GM21529 (cell line): Measurements from ENCODE around the gene CABCOCO1.
"Not testable (repeated sequence)": the region's sequence is repeated elsewhere in the genome, so short reads cannot be mapped to it uniquely, and the experiment has no call there.

Source experiments
- ATAC-seq: cut with Tn5 transposase; IDR thresholded peaks from one replicate; pipeline ENCODE4 v1.9.1; 2021; ENCODE audit not compliant: unreplicated experiment

The CABCOCO1 gene

DNA sequence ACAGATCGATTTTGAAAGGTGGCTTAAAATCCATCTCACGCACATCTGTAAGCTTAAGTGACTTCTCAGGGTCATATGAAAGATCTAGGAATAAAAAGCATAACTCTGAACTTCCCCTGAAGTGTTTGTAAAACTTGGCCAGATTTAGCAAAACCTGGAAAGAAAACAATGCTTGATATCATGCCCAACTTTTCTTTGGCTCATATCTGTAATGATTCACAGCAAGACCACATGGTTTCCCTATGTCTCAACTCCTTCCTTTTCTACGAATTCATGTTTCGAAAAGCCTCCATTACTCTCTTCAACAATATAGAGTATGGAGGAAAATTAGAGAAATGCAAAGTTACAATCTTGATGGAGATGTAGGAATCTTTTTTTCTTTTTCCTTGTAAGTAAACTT, 20.1 kb upstream of the CABCOCO1 start:
- ATAC-seq = no peak

DNA sequence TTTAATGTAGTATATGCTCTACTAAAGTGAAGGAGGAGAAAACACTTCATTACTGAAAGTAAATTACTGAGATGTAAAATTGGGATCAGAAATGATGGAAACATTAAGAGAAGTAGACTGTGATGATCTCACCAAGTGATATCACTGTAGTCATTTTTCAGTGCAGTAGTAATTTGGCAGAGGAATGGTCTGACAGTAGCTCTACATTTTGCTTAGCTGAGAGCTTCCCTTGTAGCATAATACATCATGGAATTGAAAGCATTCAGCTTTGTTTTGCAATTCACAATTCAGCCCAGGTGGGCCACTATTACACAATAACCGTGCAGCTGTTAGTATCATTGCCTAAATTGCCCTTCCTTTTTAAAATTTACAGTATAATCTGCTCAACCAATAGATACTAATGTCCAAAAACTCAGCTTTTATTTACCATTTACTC, 19.4 kb upstream of the CABCOCO1 start:
- no peak for ATAC-seq

DNA sequence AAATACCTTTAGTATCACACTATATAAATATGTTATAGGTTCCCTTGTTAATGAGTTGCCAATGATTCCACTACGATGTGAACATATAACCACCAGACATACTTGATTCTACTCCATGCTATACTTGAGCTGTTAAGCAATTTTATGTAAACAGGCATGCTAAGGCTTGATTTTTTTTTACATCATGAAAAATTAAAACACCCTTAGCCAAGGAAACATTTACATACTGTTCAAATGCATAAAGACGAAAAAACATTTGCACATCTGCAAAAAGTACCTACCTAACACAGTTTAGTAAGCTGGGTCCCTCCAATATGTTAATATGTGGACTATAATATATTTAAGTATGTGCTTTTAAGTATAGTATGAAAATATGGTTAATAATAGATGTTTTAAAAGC, 9.0 kb upstream of the CABCOCO1 start:
- ATAC-seq = no peak

DNA sequence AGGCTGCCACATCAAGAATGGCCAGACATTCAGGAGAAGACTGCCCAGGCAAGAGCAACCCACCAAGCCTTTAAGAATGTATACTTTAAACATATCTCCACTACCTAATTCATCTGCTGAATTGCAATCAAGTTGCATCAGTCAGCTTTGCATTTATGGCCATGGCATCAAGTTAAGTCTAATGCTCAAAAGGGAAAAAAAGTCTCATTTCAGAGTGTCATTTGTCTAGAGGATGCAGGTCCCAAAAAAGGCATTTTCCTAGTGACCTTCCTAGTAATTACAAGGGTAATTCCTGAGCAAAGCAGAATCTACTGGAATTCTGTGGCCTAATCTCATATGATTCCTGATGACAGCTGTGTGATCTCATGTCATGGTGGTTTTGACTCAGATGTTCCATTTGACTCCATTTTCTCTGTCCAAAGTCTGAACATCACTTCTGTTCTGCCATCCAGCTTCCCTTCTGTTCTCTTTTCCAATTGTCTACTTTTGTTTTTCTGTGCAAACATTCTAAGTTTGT, 7.3 kb upstream of the CABCOCO1 start:
- ATAC-seq = no peak

DNA sequence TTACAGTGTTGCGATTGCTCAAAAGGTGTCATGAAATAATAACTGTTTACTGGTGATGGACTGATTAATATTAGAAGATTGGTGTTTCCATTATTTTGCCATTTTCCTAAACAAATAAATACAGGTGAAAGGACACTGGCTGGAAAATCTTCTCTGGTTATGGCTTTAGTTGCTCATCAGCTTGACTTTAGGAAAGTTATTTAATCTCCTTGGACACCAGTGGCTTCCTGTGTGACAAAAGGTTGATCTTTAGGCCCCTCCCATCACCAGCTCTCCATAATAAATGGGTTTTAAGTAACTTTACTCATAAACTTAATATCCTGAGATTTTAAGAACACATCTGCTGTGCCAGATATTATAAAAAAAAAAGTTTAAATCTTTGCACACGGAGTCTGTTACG, 737 bp downstream of the CABCOCO1 start:
- ATAC-seq = no peak

DNA sequence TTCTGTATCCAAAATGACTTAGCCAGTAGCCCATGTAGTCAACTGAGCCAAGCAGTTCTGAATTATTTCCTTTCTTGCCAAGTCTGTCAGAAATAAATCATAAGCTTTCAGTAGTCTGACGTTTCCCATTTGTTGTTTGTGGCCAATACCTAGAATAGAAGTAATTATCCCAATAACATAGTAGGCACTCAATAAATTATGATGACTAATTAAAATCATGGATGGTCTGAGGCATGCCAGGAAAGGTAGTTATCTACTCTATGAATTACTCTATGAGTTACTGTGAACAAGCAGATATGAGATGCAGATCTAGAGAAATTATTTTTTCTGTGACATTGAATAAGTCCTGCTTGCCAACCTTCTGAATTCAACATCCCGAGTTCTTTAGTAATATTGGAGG, 2.3 kb downstream of the CABCOCO1 start:
- no peak for ATAC-seq

DNA sequence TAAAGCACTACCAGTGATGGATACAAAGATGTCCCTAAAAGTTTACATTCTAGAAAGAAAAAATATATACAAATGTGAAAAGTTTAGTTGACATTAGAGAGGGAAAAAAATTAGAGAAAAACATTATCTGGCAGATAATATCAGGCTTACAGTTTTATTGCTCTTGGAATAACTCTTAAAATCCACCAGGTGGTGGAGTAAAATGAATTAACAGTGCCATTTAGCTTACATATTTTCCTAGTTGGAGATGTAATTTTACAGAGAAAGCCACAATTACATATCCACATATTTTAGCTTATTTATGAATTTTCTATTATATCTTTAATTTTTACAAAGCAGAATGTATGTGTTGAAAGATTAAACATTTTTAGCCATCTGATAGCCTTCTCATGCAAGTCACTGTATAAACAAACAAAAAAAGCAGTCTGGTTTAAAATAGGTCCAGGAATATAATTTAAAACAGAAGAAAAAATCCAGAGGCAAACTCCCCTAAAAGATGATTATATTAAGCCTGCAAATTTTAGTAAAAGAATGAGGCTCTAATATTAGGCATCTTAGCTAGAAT, 6.5 kb downstream of the CABCOCO1 start:
- ATAC-seq = no peak

DNA sequence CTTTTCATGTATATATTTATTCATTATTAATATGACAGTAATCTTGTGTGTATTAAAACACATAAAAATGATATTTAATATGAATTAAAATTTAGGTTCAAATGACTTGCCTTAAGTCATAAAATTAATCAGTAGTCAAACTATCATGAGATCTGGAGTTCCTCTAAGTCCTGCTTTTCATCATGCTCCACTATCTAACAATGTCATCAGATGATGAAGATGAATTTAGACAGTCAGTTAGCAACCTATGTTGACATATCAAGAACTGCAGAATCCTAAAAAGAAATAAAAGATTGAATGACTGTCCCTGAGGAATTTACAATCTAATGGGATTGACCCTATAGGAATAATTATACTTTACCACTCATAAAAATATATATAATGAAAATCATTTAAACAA, 7.1 kb downstream of the CABCOCO1 start:
- ATAC-seq = no peak

DNA sequence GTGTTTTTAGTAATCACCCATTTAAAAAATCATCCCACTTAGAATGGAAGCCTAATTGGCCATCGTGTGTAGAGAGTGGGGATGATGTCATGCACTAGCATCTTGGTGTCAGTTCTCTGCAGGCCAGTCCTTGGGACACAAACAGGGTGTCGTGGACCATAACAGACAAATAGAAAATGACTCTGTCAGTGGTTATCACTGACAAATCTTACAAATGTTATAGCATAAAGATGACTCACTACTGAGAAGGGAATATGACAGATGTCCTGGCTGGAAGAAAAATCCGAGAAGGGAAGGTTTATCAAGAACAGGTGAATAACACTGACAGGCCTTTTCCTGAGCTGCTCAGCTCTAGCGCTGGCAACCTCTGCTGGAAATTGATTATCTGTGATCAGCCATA, 10.6 kb downstream of the CABCOCO1 start:
- ATAC-seq = no peak

DNA sequence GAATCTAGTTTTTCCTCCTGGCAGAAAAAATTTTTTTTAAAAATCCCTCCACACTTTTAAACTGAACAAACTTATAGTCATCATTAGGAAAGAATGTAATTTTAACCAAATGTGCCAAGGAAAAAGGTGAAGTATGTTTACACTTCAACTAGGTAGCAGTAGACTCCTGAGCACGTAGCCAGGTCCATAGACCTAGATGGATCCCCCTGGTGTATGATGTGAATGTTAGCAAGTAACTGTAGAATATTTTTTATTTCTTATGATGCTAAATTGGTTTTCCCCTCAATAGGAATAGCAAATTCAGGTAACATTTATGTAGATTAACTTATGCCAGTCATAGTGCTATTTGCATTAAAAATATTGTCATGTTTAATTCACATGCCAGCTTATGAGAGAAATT, 19.6 kb downstream of the CABCOCO1 start:
- no peak for ATAC-seq

DNA sequence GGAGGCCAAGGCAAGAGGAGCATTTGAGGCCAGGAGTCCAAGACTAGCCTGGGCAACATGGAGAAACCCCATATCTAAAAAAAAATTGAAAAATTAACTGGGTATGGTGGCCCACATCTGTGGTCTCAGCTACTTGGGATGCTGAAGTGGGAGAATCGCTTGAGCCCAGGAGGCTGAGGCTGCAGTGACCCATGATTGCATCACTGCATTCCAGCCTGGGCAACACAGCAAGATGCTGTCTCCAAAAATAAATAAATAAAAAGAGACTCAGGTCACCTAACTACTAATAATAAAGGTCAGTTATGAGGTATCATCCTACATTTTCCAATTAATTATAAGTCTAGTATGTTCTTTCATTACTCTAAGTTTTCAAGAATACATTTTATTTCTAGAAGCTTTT, 20.6 kb downstream of the CABCOCO1 start:
- no peak for ATAC-seq

DNA sequence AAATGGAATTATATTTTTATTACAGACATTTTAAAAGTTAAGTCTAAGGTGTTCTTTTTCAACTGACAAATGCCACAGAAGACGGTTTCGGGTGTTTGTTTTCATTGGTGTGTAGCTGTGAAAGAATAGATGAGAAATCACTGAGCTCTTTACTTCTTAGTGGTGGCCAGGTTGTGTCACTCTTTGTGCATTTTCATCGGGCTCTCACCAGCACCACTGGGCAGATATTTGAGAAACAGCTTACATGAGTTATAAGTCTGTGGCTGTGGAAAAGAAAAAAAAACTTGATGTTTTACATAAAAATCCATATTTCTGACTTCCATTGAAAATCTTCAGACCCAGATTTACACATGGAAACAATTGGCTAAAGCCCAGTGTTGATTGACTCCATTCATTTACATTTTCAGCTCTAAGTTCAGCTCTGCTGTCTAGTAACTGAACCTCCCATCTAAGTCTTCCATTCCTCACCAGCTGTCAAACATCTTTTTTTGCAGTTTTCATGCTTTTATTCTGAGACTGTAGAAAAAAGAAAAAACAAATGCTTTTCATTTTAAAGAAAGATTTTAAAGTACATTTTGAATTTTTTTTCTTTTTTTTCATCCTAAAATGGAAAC, 22.3 kb downstream of the CABCOCO1 start:
- no peak for ATAC-seq

DNA sequence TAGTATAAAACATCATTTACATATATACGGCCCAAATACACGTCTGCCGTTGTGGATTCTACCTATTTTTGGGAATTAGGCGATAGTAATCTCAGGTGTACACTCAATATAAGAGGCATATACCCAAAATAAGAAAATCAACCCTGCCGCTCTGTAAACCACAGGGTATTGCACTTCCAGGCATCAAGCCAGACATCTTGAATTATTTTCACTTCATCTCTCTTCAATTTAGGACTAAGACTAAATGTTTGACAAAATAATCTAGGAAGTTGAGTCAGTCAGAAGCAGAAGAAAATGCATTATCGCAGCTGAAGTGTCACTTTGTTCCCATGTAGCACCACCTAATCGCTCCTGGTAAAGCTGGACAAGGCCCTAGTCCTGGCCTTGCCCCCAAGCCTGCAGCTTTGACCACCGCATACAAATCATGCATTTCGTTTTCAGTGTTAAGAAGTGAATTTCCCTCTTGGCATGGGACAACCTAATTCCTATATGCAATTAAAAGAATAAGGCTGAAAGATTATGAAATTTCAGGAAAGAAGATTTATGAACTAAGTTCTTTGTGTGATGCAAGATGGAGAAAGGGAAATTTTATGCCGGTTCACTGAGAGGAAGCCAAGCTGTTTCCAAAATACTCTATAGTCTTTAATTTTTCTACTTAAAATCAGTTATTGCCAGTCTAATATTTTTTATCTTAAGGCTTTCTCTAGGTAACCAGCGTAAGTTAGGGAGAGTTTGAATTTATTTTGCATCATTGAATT, 26.0 kb downstream of the CABCOCO1 start:
- ATAC-seq = no peak

DNA sequence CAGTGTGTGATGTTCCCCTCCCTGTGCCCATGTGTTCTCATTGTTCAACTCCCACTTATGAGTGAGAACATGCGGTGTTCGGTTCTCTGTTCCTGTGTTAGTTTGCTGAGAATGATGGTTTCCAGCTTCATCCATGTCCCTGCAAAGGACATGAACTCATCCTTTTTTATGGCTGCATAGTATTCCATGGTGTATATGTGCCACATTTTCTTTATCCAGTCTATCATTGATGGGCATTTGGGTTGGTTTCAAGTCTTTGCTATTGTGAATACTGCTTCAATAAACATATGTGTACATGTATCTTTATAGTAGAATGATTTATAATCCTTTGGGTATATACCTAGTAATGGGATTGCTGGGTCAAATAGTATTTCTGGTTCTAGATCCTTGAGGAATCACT, 28.9 kb downstream of the CABCOCO1 start:
- not testable (repeated sequence) for ATAC-seq

DNA sequence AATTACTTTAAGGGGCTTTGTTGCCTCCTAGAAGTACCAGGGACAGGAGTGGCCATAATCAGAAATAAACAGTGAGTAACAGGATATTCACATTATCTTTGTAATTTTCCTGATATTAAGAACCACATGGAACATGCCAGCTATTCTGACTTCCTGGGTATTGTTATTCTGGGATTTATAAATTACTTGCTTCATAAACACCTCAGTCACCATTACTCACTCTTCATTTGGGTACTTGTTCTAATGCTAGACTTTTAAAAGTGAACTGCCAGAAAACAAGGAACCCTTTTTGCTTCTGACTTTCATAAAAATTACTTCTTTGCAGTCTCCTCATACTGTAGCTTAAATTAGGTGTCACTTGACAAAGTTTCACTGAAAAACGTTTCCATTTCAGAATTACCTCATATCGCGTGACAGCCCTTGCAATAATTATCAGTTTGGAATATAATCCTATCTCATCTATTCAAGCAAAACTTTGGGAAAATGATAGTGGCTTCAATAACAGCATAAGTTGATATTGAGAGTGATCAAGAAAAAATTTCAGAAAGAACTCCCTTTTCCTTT, 29.8 kb downstream of the CABCOCO1 start:
- no peak for ATAC-seq

DNA sequence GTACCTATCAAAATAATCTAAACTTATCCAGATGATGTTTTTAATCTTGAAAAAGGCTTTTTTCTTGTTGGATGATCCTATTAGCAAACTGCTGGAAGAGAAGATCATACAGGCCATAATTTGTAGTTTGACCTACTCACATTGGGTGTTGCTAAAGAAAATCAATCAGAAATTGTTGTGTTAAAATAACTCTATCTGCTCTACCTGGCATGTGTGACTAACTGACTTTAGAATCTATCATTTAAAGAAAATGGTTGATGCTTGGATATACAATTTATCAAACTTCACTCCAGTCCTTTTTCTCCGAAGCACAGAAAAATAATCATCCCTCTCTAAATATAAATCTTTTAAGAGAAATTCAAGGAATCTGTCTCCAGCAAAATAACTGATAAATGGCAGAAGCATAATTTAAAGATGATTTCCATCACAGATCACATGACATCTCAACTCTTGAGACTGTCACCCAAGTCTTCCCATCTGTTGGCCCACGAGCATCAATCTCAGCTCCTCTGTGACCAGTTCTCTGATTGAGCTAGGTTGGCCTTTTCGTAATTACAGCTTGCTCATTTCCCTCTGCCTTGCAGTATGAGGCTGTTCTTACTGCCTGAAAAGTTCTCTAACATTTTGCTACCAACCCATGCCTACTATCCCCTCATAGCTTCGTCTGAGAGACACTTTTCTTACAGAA, 36.4 kb downstream of the CABCOCO1 start:
- ATAC-seq = no peak

DNA sequence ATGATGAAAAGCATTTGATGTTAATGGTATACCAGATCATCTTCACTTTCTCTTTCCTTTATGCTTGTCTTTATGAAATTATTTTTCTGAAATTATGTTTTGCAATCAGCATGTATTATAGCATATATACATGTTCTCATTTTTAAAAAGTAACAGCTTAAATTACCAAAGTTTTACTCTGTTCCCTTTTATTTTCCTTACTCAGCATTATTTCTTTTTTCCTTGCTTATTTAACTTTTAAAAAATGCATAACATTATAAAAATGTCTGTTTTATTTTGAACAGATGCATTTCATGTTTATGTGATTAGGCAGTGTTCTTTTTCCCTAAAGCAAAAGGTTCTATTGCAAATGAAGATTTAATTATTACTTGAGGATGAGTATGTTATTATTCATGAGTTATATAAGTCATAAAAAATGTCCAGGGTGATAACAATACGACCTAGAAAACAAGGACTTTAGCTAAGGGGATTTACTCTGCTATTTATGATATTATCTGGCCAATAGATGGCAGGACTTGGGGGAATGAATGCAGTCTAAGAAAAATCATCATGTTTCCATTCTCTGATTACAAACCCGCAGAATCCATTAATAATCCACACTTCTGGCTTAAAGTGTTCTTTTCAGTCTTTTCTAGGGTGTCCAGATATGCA, 38.5 kb downstream of the CABCOCO1 start:
- ATAC-seq = no peak

DNA sequence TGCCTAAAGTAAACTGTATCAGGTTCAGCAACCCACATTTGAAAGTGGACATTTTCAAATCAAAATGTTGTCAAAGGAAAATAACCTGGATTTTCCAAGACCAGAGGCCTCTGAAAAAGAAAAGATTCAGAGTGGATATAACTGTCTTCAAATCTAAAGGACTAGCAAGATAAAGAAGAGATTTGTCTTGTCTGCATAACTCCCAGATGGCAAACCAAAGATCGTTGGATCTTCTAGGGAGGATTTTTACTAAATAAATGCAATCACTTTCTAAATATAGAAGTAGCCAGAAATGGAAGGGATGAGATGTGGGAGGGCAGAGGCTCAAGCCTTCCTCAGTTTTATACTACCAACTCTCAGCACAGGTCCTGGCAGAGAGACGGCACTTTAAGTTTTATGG, 39.0 kb downstream of the CABCOCO1 start:
- ATAC-seq = no peak

DNA sequence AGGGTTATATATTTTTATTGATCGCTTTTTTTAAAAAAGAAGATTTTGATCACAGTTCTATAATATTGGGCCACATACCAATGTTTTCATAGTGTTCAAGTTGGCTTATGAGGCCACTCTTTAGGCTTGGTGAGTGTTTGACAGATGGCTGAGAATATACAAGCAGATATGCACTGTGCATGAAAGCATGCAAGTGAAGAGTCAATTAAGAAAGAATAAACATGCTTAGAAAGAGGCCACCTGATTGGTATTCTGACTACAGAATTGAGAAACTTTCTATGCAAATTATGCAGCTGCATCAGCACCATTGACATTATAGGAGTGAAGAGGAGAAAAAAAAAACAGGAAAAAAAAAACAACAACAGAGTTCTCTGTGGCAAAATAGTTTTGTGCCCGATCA, 39.9 kb downstream of the CABCOCO1 start:
- ATAC-seq = no peak

DNA sequence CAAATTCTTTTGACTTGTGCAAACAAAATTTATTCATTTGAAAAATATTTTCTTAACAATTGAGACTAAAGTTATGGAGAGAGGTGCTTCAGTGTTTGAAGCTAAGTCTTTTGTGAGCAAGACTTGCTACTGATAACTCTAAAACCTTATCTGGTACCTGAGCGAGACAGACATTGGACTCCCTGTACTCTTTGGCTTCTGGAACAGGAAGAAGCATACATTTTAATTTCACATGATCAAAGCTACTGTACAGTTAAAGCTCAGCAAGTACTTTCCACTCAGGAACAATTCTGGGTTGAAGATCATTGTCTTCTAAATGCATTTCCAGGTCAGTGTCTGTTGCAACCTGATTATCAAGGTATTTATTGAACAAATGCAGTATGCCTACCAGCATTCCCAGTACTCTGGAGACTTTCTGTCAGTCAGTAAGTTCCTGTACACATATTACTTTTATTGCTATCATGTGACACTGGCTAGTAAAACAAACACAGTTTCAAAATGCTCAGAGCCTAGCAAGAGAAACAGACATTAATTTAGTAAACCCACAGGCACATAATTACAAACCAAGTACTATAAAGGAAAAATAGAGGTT, 42.4 kb downstream of the CABCOCO1 start:
- ATAC-seq = no peak

DNA sequence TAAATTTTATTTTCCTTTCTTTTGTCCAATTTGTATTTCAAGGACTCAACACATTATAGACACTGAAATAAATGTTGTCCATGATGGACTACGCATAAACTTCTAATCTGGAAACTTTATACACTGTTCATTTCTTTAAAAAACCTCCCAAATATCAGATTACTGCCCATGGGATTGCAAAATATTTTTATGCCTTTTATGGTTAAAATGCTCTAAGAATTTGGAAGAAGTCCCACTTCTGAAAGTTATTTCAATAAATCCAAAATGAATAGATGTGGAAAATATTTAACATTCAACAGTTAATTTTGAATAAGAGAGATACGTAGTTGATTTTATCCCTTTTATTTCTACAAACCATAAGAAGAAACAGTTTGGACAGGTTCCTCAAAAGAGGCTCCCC, 46.1 kb downstream of the CABCOCO1 start:
- ATAC-seq = no peak
